Measurements from ENCODE around the gene KAZN.

Gene KAZN

GRCh38 chr1:14810595-14811361, 212.3 kb downstream of the KAZN start:
- peaks cover 6% of the 10 kb centered on the region; the same call in 1 of the 2 replicates for H3K9me3 ChIP-seq (ENCODE audit: insufficient read depth, low read depth, low read length)
- no peak overlapping the region for H3K9ac ChIP-seq (ENCODE audit: low read depth, low read length, poor library complexity, severe bottlenecking)
- H3K4me1 ChIP-seq (ENCODE audit: insufficient read depth, low read length, poor library complexity, severe bottlenecking), result no peaks in the 10 kb centered on the region
- no peaks in the 10 kb centered on the region for H3K27me3 ChIP-seq (ENCODE audit: insufficient read depth, low read length, poor library complexity, severe bottlenecking)
- no peaks in the 10 kb centered on the region for H3K36me3 ChIP-seq (ENCODE audit: insufficient read depth, low read length)
- TF ChIP-seq, protein P1, sequence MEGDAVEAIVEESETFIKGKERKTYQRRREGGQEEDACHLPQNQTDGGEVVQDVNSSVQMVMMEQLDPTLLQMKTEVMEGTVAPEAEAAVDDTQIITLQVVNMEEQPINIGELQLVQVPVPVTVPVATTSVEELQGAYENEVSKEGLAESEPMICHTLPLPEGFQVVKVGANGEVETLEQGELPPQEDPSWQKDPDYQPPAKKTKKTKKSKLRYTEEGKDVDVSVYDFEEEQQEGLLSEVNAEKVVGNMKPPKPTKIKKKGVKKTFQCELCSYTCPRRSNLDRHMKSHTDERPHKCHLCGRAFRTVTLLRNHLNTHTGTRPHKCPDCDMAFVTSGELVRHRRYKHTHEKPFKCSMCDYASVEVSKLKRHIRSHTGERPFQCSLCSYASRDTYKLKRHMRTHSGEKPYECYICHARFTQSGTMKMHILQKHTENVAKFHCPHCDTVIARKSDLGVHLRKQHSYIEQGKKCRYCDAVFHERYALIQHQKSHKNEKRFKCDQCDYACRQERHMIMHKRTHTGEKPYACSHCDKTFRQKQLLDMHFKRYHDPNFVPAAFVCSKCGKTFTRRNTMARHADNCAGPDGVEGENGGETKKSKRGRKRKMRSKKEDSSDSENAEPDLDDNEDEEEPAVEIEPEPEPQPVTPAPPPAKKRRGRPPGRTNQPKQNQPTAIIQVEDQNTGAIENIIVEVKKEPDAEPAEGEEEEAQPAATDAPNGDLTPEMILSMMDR (conservative IDR thresholded peaks at IDR 0.05; ENCODE audit: low read length), result no peak
- TF ChIP-seq EZH2phosphoT487 (IDR thresholded peaks at IDR 0.05; ENCODE audit: borderline replicate concordance), result no peak
- H3F3A ChIP-seq (ENCODE audit: low read depth), result no peaks in the 10 kb centered on the region
- no peak overlapping the region for H3K4me3 ChIP-seq (ENCODE audit: low read length, poor library complexity, severe bottlenecking)
- H2AFZ ChIP-seq (ENCODE audit: low read length), result no peak overlapping the region
- H3K9me2 ChIP-seq (replicated peaks; ENCODE audit: low read depth, low read length), result no peaks in the 10 kb centered on the region
- H3K79me2 ChIP-seq (ENCODE audit: insufficient read depth, low read length), result no peaks in the 10 kb centered on the region
- no peaks in the 10 kb centered on the region for H4K20me1 ChIP-seq (ENCODE audit: insufficient read depth, low read length, poor library complexity, severe bottlenecking)
- no peak overlapping the region for H3K4me2 ChIP-seq (ENCODE audit: low read depth, low read length, poor library complexity, severe bottlenecking)

DNA sequence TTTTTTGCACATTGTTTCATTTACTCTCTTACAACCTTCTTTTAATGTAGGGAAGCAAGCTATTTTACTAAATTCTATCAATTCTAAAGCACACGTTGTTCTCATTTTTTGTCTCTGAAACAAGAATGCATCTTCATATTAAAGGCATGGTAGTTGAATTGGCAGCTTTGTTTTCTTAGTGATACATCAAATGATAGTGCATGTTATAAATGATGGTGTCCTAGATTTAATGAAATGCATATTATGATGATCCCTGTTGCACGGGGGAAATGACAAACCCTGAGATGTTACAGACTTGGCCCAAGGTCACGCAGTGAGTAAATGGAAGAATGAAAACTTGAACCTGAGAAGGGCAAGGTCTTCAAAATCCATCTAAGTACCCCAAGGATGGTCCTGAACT, 213.1 kb downstream of the KAZN start:
- Histone ChIP-seq H3K9ac (ENCODE audit: low read depth, low read length, poor library complexity, severe bottlenecking) (no peak overlapping the region), H3K36me3 (ENCODE audit: insufficient read depth, low read length) (no peaks in the 10 kb centered on the region), H3K4me2 (ENCODE audit: low read depth, low read length, poor library complexity, severe bottlenecking) (no peak overlapping the region), H3K4me1 (ENCODE audit: insufficient read depth, low read length, poor library complexity, severe bottlenecking) (no peaks in the 10 kb centered on the region), H3K4me3 (ENCODE audit: low read length, poor library complexity, severe bottlenecking) (no peak overlapping the region), H3K79me2 (ENCODE audit: insufficient read depth, low read length) (no peaks in the 10 kb centered on the region), H3K27me3 (ENCODE audit: insufficient read depth, low read length, poor library complexity, severe bottlenecking) (no peaks in the 10 kb centered on the region), H2AFZ (ENCODE audit: low read length) (no peak overlapping the region), H3K9me3 (ENCODE audit: insufficient read depth, low read depth, low read length) (peaks cover 6% of the 10 kb centered on the region; the same call in 1 of the 2 replicates), H3F3A (ENCODE audit: low read depth) (no peaks in the 10 kb centered on the region), H4K20me1 (ENCODE audit: insufficient read depth, low read length, poor library complexity, severe bottlenecking) (no peaks in the 10 kb centered on the region), H3K9me2 (replicated peaks; ENCODE audit: low read depth, low read length) (no peaks in the 10 kb centered on the region)
- TF ChIP-seq, protein P1 (conservative IDR thresholded peaks at IDR 0.05; ENCODE audit: low read length), result no peak
- no peak for TF ChIP-seq EZH2phosphoT487 (IDR thresholded peaks at IDR 0.05; ENCODE audit: borderline replicate concordance)

- no peak overlapping the region for H3K4me3 ChIP-seq (ENCODE audit: low read length, poor library complexity, severe bottlenecking)
- no peaks in the 10 kb centered on the region for H3F3A ChIP-seq (ENCODE audit: low read depth)
- no peak overlapping the region for H2AFZ ChIP-seq (ENCODE audit: low read length)
- H4K20me1 ChIP-seq (ENCODE audit: insufficient read depth, low read length, poor library complexity, severe bottlenecking), result no peaks in the 10 kb centered on the region
- no peaks in the 10 kb centered on the region for H3K9me2 ChIP-seq (replicated peaks; ENCODE audit: low read depth, low read length)
- H3K4me1 ChIP-seq (ENCODE audit: insufficient read depth, low read length, poor library complexity, severe bottlenecking), result no peaks in the 10 kb centered on the region
- H3K4me2 ChIP-seq (ENCODE audit: low read depth, low read length, poor library complexity, severe bottlenecking), result no peak overlapping the region
- H3K9ac ChIP-seq (ENCODE audit: low read depth, low read length, poor library complexity, severe bottlenecking), result no peak overlapping the region
- peaks cover 6% of the 10 kb centered on the region; the same call in 1 of the 2 replicates for H3K9me3 ChIP-seq (ENCODE audit: insufficient read depth, low read depth, low read length)
- no peak for TF ChIP-seq EZH2phosphoT487 (IDR thresholded peaks at IDR 0.05; ENCODE audit: borderline replicate concordance)
- TF ChIP-seq, protein P1 (conservative IDR thresholded peaks at IDR 0.05; ENCODE audit: low read length), result no peak
- no peaks in the 10 kb centered on the region for H3K36me3 ChIP-seq (ENCODE audit: insufficient read depth, low read length)
- no peaks in the 10 kb centered on the region for H3K27me3 ChIP-seq (ENCODE audit: insufficient read depth, low read length, poor library complexity, severe bottlenecking)
- no peaks in the 10 kb centered on the region for H3K79me2 ChIP-seq (ENCODE audit: insufficient read depth, low read length)
Measured at GRCh38 chr1:14812189-14812588, 213.7 kb downstream of the KAZN start.
